Ovary (tissue), 9 donors: ENCODE data around the gene PTPRN2. TPM values are rescaled to one million over a fixed set of nuclear protein-coding genes. Genes with fewer than 3 reads are reported as not detected.

Source experiments
- DNase-seq, 5 donors: peaks; one replicate each; pipeline ENCODE4 v3.0.0-alpha.2; 2019 to 2020
- H3K27ac ChIP-seq, 2 donors: fragments of 200-600 bp; one replicate each; pipeline versions ENCODE4 v1.5.1 to v1.8.0; 2019 to 2022
- H3K27me3 ChIP-seq: fragments of 200-600 bp; one replicate; pipeline ENCODE4 v1.8.0; 2022
- H3K36me3 ChIP-seq: fragments of 200-600 bp; sonication (generic); one replicate; pipeline ENCODE4 v1.5.1; 2019
- H3K4me1 ChIP-seq: one replicate; pipeline ENCODE4 v1.8.1; 2013; ENCODE audit warnings: mild to moderate bottlenecking, moderate library complexity; ENCODE audit not compliant: insufficient read depth
- H3K4me3 ChIP-seq: fragments of 200-600 bp; sonication (generic); one replicate; pipeline ENCODE4 v1.5.1; 2017
- H3K9me3 ChIP-seq, 2 donors: fragments of 200-600 bp in 1 of 2; sonication (generic) in 1 of 2; one replicate each; pipeline versions ENCODE4 v1.5.1 to v1.8.1; 2013 to 2019; ENCODE audit warnings: mild to moderate bottlenecking in 1 of 2, moderate library complexity in 1 of 2
- CTCF ChIP-seq, 3 donors: fragments of 450-650 bp in 2 of 3; fragments of 200-600 bp in 1 of 3; IDR thresholded peaks; one replicate each; pipeline versions ENCODE4 v1.5.1 to v1.8.0; 2016 to 2022; ENCODE audit warnings: antibody characterized with exemption in 3 of 3, mild to moderate bottlenecking in 1 of 3
- EP300 ChIP-seq: sonication (generic); formaldehyde crosslinking; IDR thresholded peaks from one replicate; pipeline ENCODE4 v1.6.1; 2017; ENCODE audit warnings: antibody characterized with exemption
- POLR2A ChIP-seq: fragments of 450-650 bp; IDR thresholded peaks from one replicate; pipeline ENCODE4 v1.6.1; 2017; ENCODE audit warnings: antibody characterized with exemption, mild to moderate bottlenecking, moderate library complexity
- WGBS, 3 donors: extraction: QIAGEN DNeasy Blood & Tissue Kit in 1 of 3; methylation state at CpG; one replicate each; pipeline versions ENCODE4 v1.1.5 to v1.1.7; 2013 to 2017; 5-methylcytosine and 5-hydroxymethylcytosine counted together
- intact Hi-C, 4 donors: fragments of 100-400 bp; cut with DNase I; formaldehyde crosslinking; loops; one replicate each; pipeline versions ENCODE4 v1.11.0 to v1.15.1; 2022 to 2023
- polyA plus RNA-seq, 2 donors: library from polyadenylated mRNA; stranded (reverse); fragments of 200-250 nt in 1 of 2; fragments of 350-450 nt in 1 of 2; fragmentation: Illumina TruSeq in 1 of 2; extraction: RNeasy Lipid Tissue Mini Kit (QIAGEN cat#74804) in 1 of 2; gene quantifications; one replicate each; pipeline ENCODE4 v1.2.3, GENCODE V29; 2013 to 2014
- total RNA-seq, 7 donors: library from RNA; depleted of rRNA in 2 of 7; stranded (reverse); fragments of >200 nt in 2 of 7; fragmentation: NEBNext Ultra II Directional in 3 of 7; extraction: Animal tissue kit (Norgen Biotek cat#: 25700) in 3 of 7; gene quantifications; one replicate each; pipeline versions ENCODE4 v1.1.0 to v1.2.4, GENCODE V29; 2016 to 2023
- donor health status: DM: no; HTN: no; CAD: no; lungs with moderate emphysema.
- donor health status: DM: no; HTN: no; CAD: no.
- donor health status: Bipolar disorder and iron deficiency.
- donor health status: DM: yes; HTN: yes; CAD: no.
- donor health status: DM: no; HTN: no; CAD: no.
- donor health status: DM: yes; HTN: yes; CAD: no.

The PTPRN2 gene
- total and polyA plus RNA-seq, 9 donors, result 3.5 to 11.1 (median 5.9) TPM

DNA sequence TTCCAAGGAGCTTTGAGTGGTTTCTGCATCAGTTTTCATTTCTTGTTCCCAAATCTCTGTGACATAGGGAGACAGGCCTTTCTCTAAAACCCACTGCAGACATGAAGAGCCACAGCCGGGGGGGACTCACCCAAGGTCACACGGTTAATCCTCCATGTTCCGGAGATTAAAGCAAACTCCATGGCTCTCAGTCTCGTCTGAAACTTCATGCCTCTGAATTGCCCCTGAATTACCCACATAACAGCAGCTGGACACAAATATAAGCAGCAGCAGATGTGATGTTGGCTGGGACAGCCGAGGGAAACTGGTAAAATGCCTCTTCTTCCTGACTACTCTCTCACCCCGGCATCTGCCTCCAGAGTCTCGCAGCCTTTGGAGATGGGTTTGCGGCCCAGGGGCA lies 848.6 kb downstream of the PTPRN2 start:
- H3K9me3 ChIP-seq, result no peaks in the 10 kb centered on the region
- intact Hi-C loops, result no loop called here
- no peak overlapping the region for H3K4me3 ChIP-seq
- no peak overlapping the region for H3K27ac ChIP-seq
- 31 to 68% (median 52%) methylated on average over 8 of the region's 8 CpGs for WGBS, 3 donors
- H3K36me3 ChIP-seq, result no peaks in the 10 kb centered on the region
- no peaks in the 10 kb centered on the region for H3K27me3 ChIP-seq
- no peak for DNase-seq
- H3K4me1 ChIP-seq, result no peaks in the 10 kb centered on the region
- TF ChIP-seq POLR2A (no peak), EP300 (no peak), CTCF (IDR thresholded peaks at IDR 0.05) (no peak)

DNA sequence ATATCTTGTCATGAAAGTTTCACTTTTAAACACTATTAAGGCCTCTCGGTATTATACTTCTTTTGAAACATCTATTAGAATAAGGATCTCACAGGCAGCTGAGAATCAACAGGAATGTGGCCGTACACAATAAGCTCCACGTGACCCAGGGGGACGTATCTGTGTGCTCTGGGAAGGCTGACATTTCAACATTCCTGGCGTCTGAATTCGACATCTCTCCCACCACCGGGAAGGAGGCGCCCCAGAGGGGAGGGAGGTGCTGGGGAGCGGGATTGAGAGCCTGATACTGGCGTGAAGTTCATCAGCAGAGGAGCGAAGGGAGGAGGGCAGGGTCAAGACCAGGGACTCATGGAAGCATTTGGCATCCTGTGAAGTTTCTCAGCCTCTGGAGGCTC lies 849.6 kb downstream of the PTPRN2 start:
- no peaks in the 10 kb centered on the region for H3K9me3 ChIP-seq
- TF ChIP-seq CTCF (IDR thresholded peaks at IDR 0.05) (no peak), POLR2A (no peak), EP300 (no peak)
- no peak overlapping the region for H3K27ac ChIP-seq
- H3K4me1 ChIP-seq, result no peaks in the 10 kb centered on the region
- intact Hi-C loops, result no loop called here
- no peaks in the 10 kb centered on the region for H3K27me3 ChIP-seq
- 0 to 3% (median 2%) methylated on average over 11 of the region's 11 CpGs for WGBS, 3 donors
- H3K36me3 ChIP-seq, result no peaks in the 10 kb centered on the region
- no peak overlapping the region for H3K4me3 ChIP-seq
- DNase-seq, result peak in 3 of 5 donors; percentile 18 to 27 (median 25)

DNA sequence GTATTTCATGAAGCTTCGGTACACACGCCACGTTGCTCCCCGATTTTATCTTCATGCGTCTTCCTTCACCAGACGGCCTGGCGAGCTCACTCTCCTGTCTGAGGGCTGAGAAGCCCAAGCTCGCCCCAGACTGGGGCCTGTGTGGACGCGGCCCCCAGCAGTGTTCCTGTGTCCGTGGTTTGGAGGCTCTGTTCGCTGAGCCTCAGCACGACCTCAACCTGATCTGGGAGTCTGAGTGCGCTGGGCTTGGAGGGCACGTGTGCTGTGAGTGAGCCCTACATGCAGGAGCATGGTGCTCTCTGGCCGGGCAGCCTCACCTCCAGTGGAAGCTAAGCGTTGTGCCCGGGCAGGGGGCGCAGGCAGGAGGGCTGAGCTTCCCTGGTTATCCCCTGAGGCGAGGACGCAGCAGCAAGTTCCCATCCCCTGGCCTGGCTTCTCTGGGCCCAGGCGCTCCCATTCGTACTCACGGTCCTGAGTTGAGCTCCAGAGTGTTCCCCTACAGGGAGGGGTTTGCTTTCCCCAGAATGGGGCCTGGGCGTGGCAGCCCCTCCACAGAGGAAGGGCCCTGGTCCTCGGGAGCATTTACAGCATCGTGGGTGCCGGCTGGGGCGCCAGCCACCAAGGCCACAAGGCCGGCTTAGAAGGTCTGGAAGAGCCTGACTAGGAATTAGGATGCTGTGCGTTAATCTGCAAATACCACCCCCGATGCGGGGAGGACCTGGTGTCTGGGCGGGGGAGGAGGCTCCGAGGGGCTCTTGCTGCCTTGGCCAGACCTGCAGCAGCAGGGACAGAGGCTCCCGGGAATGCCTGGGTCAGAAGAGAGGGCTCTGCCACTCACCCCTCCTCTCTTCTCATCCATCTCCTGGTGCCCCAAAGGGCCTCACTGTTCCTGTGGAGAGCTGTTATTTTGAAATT lies 850.2 kb downstream of the PTPRN2 start:
- H3K9me3 ChIP-seq, result no peaks in the 10 kb centered on the region
- no peak overlapping the region for H3K27ac ChIP-seq
- no peak overlapping the region for H3K4me3 ChIP-seq
- intact Hi-C loops, result no loop called here
- TF ChIP-seq POLR2A, result no peak
- 74 to 82% (median 74%) methylated on average over 34 to 36 of the region's 36 CpGs for WGBS, 3 donors
- no peaks in the 10 kb centered on the region for H3K4me1 ChIP-seq
- no peak for DNase-seq
- H3K27me3 ChIP-seq, result no peaks in the 10 kb centered on the region
- no peaks in the 10 kb centered on the region for H3K36me3 ChIP-seq

DNA sequence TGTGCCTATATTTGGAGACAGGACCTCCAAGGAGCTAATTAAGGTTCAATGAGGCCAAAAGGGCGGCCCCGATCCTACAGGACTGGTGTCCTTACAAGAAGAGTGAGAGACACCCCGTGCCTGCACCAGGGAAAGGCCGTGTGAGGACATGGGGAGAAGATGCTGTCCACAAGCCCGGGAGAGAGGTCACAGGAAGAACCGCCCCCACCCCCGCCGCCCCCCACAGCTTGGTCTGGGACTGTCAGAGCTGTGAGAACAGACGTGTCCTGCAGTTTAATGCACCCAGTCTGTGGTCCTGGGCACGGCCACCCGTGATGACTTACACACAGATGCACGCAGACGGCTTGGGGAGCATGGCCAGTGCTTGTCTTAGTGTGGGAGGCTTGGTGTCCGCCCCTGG lies 851.3 kb downstream of the PTPRN2 start:
- no peak for DNase-seq
- Histone ChIP-seq H3K9me3 (no peaks in the 10 kb centered on the region), H3K36me3 (no peaks in the 10 kb centered on the region), H3K27ac (no peak overlapping the region), H3K27me3 (no peaks in the 10 kb centered on the region), H3K4me1 (no peaks in the 10 kb centered on the region), H3K4me3 (no peak overlapping the region)
- intact Hi-C loops, result no loop called here
- no peak for TF ChIP-seq EP300
- no peak for TF ChIP-seq POLR2A
- TF ChIP-seq CTCF (IDR thresholded peaks at IDR 0.05), result no peak
- 91 to 92% (median 92%) methylated on average over 14 of the region's 14 CpGs for WGBS, 3 donors

DNA sequence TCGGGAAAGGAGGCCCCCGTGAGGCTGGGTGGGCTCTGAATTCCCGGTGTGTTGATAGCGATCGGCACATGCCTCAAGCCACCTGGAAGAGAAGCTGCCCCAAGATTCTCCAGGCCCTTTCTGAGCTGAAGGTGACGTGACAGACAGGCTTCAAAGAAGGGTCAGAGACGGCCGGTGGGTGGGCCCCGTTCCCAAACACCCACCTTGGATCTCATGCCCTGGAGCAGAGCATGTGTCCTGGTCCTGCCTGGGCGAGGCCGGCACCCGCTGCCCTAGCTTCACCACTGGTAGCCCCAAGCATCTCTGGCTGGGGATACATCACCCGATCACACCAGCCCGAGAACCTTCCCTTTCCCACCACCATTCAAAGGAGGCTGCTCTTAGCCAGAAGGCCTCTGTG lies 851.8 kb downstream of the PTPRN2 start:
- Histone ChIP-seq H3K27me3 (no peaks in the 10 kb centered on the region), H3K4me1 (no peaks in the 10 kb centered on the region), H3K4me3 (no peak overlapping the region), H3K27ac (no peak overlapping the region), H3K9me3 (no peaks in the 10 kb centered on the region), H3K36me3 (no peaks in the 10 kb centered on the region)
- intact Hi-C loops, result no loop called here
- 90 to 94% (median 93%) methylated on average over 14 of the region's 14 CpGs for WGBS, 3 donors
- TF ChIP-seq EP300, result no peak
- TF ChIP-seq CTCF (IDR thresholded peaks at IDR 0.05), result no peak
- TF ChIP-seq POLR2A, result no peak
- DNase-seq, result no peak
